ENCODE data around the gene URB1.
A peak's percentile ranks its signal among the peaks of the same experiment; 100 is the strongest.

The URB1 gene

DNA sequence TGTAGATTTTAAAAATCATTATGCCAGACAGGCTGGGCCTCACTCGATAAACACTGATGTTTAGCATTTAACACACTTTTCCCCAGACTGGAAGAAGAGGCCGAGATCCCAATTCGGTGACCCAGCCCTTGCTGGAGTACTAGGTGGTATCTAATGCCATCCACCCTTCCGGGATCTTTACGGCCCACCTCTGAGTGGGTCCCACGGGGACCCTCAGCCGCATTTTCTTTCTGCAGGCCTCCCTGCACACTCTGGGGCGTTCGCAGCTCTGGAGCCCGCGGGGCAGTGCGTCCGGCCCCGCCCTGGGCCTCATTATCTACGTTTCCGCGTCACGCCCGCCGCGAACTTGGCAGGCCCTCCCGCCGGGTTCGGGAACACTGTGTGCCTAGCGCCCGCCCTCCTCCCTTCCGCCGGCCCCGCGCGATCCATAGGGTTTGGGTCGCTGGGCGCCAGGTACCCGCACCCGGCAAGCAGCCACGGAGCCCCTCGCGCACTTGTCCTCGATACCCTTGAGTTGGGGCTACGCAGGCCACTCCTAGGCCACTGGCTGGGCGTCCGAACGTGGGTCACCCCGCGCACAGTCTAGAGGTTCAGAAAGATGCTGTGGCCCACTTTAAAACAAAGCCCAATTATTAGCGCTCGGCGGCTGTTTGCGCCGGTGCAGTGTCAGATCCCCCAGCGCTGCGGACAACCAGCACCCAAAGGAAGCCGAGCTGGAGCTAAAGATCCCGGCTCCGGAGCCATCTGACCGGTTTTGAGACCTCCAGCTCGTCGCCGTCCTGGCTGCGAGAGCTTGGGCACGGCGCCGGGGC is 18.7 kb upstream of the URB1 start:
- H3K4me3 ChIP-seq (ENCODE audit: low read depth, low read length), result no peak overlapping the region
- TF ChIP-seq, protein P1, sequence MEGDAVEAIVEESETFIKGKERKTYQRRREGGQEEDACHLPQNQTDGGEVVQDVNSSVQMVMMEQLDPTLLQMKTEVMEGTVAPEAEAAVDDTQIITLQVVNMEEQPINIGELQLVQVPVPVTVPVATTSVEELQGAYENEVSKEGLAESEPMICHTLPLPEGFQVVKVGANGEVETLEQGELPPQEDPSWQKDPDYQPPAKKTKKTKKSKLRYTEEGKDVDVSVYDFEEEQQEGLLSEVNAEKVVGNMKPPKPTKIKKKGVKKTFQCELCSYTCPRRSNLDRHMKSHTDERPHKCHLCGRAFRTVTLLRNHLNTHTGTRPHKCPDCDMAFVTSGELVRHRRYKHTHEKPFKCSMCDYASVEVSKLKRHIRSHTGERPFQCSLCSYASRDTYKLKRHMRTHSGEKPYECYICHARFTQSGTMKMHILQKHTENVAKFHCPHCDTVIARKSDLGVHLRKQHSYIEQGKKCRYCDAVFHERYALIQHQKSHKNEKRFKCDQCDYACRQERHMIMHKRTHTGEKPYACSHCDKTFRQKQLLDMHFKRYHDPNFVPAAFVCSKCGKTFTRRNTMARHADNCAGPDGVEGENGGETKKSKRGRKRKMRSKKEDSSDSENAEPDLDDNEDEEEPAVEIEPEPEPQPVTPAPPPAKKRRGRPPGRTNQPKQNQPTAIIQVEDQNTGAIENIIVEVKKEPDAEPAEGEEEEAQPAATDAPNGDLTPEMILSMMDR (IDR thresholded peaks at IDR 0.05; ENCODE audit: borderline replicate concordance, insufficient read depth, low read depth, low read length), result no peak

DNA sequence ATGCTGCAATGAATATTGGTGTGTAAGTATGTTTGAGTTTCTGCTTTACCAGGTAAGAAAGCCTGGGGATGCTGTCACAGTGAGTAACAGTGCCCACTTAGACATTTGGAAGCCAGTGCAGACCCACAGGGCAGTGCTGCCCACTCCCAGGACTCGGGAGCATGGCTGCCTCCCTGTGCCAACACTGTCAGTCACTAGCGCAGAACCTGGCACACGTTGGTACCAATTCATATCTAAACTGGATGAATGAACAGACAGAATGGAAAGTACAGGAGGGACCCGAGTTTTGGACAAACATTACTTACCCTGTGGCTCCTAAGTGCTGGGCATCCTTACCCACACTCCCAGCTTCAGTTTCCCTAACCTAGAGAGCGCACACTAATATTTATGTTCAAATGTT is 18.1 kb upstream of the URB1 start:
- TF ChIP-seq, protein P1 (IDR thresholded peaks at IDR 0.05; ENCODE audit: borderline replicate concordance, insufficient read depth, low read depth, low read length), result no peak
- H3K4me3 ChIP-seq (ENCODE audit: low read depth, low read length), result no peak overlapping the region

DNA sequence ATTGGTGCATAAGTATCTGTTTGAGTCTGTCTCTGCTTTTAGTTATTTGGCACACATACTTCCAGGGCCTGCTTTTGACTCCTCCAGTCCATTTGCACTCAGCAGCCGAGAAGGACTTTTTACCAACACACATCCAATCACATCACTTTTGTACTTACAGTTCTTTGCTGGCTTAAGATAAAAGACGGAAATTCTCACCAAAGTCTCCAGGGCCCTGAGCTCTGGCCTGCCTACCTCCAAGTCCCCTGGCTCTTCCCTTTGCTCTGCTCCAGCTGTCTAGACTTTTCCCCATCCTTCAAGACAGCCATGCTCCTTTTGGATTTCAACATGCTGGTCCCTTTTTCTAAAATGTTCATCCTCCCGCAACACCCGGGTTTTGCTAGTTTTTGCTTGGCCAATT is 17.5 kb upstream of the URB1 start:
- TF ChIP-seq, protein P1 (IDR thresholded peaks at IDR 0.05; ENCODE audit: borderline replicate concordance, insufficient read depth, low read depth, low read length), result no peak
- H3K4me3 ChIP-seq (ENCODE audit: low read depth, low read length), result no peak overlapping the region

DNA sequence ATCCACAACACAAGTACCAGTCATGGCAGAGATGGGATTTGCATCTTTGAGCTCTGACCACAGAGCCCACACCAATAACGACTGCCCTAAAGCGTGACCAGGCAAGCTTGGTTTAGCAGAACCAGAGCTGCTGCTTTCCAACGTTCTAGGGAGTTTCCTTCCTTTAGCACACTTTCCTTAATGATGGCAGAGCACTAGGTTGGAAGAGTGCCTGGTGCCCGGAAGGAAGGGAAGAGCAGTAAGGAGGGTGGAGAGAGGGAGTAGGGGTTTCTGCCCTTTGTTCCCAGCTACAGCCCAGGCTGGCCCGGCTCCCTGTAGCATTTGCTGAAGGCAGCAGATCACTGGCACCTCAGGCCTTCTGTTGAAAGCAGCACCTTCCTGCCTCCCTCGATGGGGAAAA is 13.6 kb upstream of the URB1 start:
- H3K4me3 ChIP-seq (ENCODE audit: low read depth, low read length), result no peak overlapping the region
- TF ChIP-seq, protein P1 (IDR thresholded peaks at IDR 0.05; ENCODE audit: borderline replicate concordance, insufficient read depth, low read depth, low read length), result no peak

DNA sequence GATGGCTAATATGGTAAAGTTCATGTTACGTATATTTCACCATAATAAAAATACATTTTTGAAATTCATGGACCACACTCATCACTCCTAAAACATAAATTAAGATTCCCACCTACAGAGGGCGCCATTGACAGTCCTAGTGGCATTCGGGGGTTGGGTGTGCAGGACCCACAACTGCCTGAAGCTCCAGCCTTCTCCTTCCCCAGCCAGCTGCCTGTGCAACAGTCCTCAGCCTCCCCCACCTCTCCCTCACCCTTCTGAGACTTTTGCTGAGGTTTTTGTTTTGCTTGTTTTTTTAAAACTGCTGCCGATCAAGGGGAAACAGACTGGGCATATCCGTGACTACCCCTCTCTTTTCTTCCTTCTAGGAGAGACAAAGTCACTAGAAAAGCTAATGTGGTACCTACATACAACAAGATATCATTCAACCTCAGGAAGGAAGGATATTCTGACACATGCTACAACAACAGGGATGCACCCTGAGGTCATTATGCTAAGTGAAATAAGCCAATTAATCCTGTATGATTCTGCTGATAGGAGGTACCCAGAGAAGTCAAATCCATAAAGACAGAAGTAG is 10.5 kb upstream of the URB1 start:
- H3K4me3 ChIP-seq (ENCODE audit: low read depth, low read length), result no peak overlapping the region
- TF ChIP-seq, protein P1 (IDR thresholded peaks at IDR 0.05; ENCODE audit: borderline replicate concordance, insufficient read depth, low read depth, low read length), result peak; percentile 47; the same call in 1 of the 2 replicates

DNA sequence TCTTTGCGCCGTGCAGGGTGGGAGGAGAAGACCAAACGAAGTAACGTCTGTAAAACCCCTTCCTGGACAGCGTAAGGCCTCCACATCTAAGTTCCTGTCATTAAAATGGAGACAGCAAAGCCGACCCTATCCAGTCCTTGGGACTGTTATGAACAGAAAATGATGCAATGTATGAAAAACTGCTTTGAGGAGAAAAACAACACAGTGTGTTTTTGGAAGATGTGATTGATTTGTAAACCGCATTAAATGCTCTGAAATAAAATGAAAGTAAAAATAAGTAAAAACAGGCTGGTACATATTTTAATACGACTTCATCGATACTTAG is 827 bp upstream of the URB1 start:
- H3K4me3 ChIP-seq (ENCODE audit: low read depth, low read length), result peak overlapping the region; percentile 92
- TF ChIP-seq, protein P1 (IDR thresholded peaks at IDR 0.05; ENCODE audit: borderline replicate concordance, insufficient read depth, low read depth, low read length), result no peak

DNA sequence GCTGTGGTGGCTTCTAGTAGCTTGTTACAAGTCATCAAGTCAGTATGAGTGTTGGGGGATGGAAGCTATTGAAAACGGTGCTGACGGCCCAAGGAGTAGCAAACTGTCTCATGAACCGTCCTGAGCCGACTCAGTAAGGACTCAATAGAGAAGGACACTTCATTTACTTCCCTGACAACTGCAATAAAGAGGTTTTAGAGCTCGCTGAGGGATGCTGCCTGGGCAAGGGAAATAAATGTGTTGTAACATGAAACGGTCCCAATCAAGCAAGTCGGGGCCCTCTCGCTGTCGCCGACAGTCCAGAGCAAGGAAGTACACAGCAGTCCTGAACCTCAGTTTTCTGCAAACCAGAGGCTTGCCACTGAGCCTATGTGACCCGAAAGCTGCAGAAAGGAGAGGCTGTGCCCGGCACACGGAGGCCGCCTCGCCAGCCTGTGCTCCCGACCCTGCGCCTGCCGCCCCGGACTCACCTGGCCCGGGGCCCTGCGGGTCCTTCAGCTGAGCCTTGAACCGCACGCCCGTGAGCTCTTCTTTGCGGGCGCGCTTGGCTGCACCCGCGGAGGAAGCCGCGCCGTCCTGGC is 423 bp downstream of the URB1 start:
- TF ChIP-seq, protein P1 (IDR thresholded peaks at IDR 0.05; ENCODE audit: borderline replicate concordance, insufficient read depth, low read depth, low read length), result no peak
- peak overlapping the region; percentile 92 for H3K4me3 ChIP-seq (ENCODE audit: low read depth, low read length)
